Measurements from ENCODE around the gene CMKLR1.

The CMKLR1 gene

DNA sequence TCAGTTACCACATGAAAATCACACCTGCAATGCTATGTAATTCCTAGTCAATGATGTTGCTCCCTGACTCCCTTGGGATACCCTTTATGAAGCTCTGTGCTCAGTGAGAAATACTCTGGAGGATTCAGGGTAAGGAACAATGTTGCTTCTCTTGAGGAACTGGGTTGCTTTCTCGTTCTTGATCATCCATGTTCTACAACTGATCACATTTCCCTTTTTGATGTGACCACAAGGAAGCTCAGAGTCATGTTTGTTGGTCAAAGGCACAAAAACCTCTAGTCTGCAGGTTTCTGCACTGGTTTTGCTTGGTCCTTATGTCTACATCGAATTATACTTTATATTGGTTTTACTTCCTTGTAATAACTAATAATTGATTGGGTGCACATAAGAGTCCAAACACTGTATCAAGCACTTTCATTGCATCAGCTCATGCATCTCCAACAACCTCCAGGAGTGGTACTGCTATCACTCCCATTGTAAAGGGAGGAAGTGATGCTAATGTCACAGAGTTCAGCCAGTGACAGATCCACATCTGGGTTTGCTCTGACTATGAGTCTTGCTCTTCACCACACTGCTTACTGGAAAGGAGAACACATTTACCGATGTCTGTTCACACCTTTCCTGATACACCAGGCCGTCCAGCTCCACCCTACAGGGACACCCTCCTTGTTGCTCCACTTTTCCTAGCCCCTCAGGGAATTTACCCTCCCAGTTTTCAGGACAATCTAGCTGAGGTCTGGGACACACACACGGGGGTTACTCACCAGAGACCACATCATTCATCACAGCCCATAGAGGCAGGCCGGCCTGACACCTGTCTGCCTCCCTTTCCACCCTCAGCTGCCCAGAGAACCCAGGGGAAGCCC is 41.0 kb downstream of the CMKLR1 start:
- DNase-seq = no peak

DNA sequence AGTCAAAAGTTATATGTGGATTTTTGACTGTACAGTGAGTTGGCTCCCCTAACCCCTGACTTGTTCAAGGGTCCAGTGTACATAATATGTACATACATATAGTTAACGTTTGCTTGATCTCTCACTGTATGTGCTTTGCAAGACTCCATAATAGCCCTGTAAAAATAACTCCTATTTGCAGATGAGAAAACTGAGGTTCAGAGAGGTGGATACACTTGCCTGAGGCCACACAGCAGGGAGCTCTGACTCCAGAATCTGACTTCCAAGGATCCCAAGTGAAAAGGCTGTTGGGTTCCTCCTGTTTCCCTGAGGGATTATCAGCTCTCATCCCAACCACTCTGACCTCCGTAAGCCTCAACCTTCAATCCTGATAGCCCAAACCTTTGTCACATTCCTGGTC is 41.7 kb downstream of the CMKLR1 start:
- DNase-seq = no peak

DNA sequence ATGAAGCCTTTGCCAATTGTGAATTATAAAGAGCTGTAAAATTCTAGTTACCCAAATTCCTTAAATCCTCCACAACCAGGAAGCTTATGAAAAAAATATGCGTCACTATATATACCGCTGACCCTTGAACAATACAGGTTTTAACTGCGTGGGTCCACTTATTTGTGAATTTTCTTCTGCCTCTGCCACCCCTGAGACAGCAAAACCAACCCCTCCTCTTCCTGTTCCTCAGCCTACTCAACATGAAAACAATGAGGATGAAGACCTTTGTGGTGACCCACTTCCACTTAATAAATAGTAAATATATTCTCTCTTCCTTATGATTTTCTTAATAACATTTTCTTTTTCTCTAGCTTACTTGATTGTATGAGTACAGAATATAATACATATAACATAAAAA is 42.2 kb downstream of the CMKLR1 start:
- DNase-seq = no peak

GRCh38 chr12:108295641-108296040 is 43.5 kb downstream of the CMKLR1 start:
- DNase-seq = no peak

DNA sequence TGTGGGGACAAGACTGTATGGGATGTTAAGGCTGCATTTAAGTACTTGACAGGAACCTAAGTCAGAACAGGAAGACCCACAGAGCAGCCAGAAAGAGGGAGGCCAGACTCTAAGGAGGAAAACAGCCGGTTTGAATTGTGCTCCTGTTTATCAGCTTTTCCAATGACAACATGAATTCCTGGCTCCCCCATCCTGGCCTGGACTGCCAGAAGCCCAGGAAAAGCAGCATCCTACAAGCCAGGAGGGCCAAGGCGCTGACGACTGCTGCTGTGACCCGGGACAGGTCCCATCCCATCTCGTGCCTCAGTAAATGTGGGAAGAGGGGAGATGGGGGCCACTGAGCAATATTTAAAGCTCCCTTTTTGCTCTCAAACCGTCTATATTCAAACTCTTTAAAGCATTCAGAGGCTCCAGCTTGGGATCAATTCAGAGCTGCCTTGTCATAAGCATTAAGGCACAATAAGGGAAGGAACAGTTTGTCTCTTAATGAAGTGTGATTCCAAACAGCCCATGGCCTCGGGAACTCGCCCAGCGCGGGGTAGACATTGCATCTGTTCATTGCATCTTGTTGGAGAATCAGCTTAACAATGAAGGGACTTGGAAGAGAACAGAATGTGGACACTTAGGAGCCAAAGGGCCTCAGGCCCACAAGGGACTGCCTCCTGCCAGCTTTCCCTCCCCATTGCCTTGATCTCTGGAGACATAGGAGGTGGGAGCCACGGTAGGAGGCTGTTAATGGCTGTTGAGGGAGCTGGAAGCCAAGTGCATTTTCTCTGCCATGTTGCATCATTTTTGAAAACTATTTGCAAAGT is 49.6 kb downstream of the CMKLR1 start:
- no peak for DNase-seq

- no peak for DNase-seq
Measured at GRCh38 chr12:108287227-108287626, 51.9 kb downstream of the CMKLR1 start.

- no peak for DNase-seq
Measured at GRCh38 chr12:108285016-108285415, 54.1 kb downstream of the CMKLR1 start.

GRCh38 chr12:108284163-108284562 is 54.9 kb downstream of the CMKLR1 start:
- DNase-seq = no peak

GRCh38 chr12:108282676-108283075 is 56.4 kb downstream of the CMKLR1 start:
- no peak for DNase-seq

- no peak for DNase-seq
Measured at GRCh38 chr12:108282160-108282559, 57.0 kb downstream of the CMKLR1 start.

DNA sequence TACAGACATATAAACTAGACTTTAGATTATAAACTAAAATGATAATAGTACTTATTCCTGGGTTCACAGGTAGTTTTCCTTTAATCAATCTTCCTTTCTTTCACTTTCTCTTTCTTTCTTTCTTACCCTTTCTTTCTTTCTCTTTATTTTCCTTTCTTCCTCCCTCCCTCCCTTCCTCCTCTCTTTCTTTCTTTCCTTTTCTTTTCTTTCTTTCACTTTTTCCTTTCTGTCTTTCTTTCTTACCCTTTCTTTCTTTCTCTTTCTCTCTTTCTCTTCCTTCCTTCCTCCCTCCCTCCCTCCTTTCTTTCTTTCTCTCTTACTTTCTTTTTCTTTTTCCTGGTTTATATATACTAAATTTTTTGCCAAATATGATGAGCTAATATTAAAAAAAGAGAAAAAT is 61.5 kb downstream of the CMKLR1 start:
- DNase-seq = no peak

DNA sequence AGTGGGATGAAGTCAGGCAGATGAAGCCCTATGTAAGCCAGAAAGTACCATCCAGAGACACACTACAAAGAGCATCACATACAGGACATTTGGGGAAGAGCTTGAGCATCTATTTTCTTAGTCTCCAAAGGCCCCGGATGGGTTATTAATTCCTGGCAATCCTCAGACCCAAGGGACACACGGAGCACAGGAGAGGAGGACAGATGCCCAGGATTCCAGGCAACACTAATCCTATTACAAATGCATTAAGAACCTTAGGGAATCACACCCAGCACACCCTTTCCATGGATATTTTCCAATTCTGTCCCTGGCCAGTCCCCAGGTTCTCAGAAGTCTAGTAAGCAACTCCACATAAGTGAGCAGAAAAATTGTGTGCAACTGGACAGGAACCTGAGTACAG is 65.9 kb downstream of the CMKLR1 start:
- no peak for DNase-seq

GRCh38 chr12:108271951-108272872 is 66.9 kb downstream of the CMKLR1 start:
- DNase-seq = no peak

DNA sequence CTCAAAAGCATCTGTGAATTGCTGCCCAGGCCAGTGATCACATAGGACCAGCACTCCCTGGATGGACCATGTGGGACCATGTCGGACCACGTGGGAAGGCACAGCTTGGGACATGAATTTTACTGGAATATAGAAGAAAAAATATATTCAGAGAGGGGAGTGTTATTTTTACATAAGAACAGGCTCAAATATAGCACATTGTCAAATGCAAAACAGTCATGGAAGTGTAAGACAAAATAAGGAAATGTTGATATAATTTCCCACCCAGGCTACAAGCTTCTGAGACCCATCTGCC is 68.3 kb downstream of the CMKLR1 start:
- DNase-seq = no peak

GRCh38 chr12:108270035-108270848 is 68.9 kb downstream of the CMKLR1 start:
- no peak for DNase-seq

- no peak for DNase-seq
Measured at GRCh38 chr12:108269224-108269623, 69.9 kb downstream of the CMKLR1 start.

DNA sequence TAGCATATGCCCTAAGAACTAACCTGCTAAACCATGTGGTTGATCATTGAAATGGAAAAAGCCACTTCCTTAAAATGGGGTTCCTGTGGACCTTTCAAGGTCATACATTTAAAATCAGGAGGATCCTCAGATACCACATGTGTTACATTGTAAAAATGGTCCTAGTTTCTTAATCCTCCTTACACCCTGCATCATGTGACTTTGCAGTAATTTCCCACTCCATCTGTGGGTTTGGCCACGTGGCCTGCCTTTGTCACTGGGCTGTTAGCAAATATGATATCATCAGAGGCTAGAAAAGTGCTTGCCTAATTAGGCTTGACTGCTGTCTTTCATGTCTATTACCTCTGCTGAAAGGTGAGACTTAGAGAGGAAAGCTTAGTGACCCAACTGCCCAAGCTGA is 70.7 kb downstream of the CMKLR1 start:
- no peak for DNase-seq

GRCh38 chr12:108267450-108267849 is 71.7 kb downstream of the CMKLR1 start:
- DNase-seq = no peak

DNA sequence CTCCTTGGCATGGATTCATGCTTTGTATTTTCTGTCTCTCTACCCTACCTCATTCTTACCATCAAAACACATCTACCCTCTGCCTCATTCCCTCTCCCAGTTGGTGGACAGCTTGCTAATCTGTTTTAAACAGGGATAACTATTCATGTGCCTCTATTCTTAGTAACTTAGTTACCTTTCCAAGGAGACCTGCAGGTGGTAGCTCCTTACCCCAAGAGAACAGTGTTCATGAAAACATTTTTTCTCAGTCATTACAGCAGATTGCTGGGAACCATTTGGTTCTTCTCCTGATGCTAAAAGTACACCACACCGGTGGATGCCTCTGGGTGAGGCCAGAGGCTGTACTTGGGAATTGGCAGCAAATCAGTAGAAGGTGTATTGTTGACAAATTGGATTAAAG is 73.0 kb downstream of the CMKLR1 start:
- DNase-seq = no peak

DNA sequence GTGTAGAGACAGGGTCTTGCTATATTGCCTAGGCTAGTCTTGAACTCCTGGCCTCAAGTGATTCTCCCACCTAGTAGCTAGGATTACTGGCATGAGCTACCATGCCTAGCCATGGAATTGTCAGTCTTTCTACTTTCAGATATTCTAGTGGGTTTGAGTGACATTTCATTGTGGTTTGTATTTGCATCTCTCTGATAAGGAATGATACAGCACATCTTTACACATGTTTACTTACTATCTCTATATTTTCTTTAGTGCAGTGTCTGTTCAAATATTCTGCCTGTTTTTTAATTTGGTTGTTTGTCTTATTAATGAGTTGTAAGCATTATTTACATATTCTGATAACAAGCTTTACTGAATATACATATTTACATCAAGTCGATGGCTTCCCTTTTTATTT is 73.6 kb downstream of the CMKLR1 start:
- no peak for DNase-seq

DNA sequence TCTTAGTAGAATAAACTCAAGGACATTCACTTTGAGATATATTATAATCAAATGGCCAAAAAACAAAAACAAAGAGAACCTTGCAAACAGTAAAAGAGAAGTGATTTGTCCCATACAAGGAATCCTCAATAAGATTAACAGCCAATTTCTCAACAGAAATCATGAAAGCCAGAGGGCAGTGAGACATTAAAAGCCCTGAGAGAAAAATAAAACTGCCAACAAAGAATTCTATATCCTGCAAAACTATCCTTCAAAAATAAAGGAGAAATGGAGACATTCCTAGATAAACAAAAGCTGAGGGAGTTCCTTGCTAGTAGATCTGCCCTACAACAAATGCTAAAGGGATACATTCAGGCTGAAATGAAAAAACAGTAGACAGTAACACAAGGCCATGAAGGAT is 78.1 kb downstream of the CMKLR1 start:
- no peak for DNase-seq

DNA sequence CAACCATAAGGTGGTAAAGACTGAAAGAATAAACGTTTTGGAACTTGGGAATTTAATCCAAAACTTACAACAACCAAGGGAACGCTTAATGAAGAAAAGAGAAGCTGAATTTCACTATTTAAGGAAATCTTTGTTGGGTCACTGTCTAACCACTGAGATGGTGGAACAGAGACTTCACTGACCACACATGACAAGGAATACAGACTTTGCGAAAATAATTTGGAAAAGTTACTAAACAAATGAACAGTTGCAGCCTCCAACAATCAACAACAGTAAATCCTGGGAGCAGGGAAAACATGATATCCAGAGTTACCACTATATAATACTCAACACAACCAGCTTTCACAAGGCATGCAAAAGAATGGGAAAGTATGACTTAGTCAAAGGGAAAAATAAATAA is 79.1 kb downstream of the CMKLR1 start:
- DNase-seq = no peak

All from T1000 (cell line).